OCI-LY3 (cell line): ENCODE measurements around the gene RAB39A.

Experiments
- EZH2phosphoT487 ChIP-seq: fragments of 200-600 bp; shearing (Covaris generic); IDR thresholded peaks from 2 replicates; pipeline ENCODE4 v1.6.1; 2018; ENCODE audit warnings: antibody characterized with exemption, mixed run types, low read depth
- TF ChIP-seq, protein P1 (sequence below): fragments of 200-600, 300-600 bp; sonication (generic); IDR thresholded peaks from 2 replicates; pipeline ENCODE4 v1.5.1; 2014; ENCODE audit warnings: antibody characterized with exemption, low read length, low read depth

DNA sequence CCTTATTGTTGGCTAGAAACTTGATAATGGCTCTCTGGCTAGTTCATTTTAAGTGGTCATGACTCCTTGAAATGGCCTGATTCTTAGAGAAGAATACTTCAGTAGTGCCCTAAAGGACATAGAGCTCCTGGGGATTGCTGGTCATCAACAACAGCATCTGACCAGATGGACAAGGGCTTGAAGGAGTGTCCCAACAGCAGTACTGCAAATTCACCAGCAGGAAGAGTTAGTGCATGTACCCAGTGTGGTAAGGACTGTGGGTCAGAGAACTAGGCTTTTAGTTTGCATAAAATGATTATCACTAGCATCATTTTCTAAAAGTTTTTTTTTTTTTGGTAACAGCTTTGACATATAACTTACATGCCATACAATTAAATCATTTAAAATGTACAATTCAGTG, 41.0 kb downstream of the RAB39A start:
- TF ChIP-seq, protein P1, sequence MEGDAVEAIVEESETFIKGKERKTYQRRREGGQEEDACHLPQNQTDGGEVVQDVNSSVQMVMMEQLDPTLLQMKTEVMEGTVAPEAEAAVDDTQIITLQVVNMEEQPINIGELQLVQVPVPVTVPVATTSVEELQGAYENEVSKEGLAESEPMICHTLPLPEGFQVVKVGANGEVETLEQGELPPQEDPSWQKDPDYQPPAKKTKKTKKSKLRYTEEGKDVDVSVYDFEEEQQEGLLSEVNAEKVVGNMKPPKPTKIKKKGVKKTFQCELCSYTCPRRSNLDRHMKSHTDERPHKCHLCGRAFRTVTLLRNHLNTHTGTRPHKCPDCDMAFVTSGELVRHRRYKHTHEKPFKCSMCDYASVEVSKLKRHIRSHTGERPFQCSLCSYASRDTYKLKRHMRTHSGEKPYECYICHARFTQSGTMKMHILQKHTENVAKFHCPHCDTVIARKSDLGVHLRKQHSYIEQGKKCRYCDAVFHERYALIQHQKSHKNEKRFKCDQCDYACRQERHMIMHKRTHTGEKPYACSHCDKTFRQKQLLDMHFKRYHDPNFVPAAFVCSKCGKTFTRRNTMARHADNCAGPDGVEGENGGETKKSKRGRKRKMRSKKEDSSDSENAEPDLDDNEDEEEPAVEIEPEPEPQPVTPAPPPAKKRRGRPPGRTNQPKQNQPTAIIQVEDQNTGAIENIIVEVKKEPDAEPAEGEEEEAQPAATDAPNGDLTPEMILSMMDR, result no peak
- no peak for TF ChIP-seq EZH2phosphoT487
